H1 (cell line): ENCODE results near the gene HLX. TPM values are rescaled to one million over a fixed set of nuclear protein-coding genes. Genes with fewer than 3 reads are reported as not detected.

Experiments
- CTCF ChIA-PET: fragments of 300-600 bp; sonication (Branson Sonifier 250); formaldehyde crosslinking; loops from one replicate; lab custom pipeline; 2021; ENCODE audit not compliant: partially characterized antibody; lab: Charles Lee
- POLR2A ChIA-PET: fragments of 300-600 bp; sonication (Branson Sonifier 250); formaldehyde crosslinking; loops from one replicate; lab custom pipeline; 2021; ENCODE audit warnings: inconsistent platforms; ENCODE audit not compliant: partially characterized antibody; lab: Charles Lee
- DNase-seq, 2 experiments: peaks; one replicate each; pipeline versions ENCODE4 v3.0.0 to v3.0.0-alpha.2; 2010 to 2022; ENCODE audit warnings: low spot score in 2 of 2, low read depth in 1 of 2, mixed read lengths in 1 of 2
- FAIRE-seq: peaks from 2 replicates; lab custom pipeline; 2011; peaks lifted over from hg19 to GRCh38; lab: Jason Lieb, UNC
- H2AFZ ChIP-seq: 2 replicates; pipeline ENCODE4 v1.8.1; 2012; ENCODE audit warnings: low read length, inconsistent platforms
- H2AK5ac ChIP-seq: 2 replicates; pipeline ENCODE4 v1.6.1; 2013; ENCODE audit warnings: low read depth, low read length
- H2BK120ac ChIP-seq: replicated peaks from 2 replicates; pipeline ENCODE3; 2013; ENCODE audit warnings: low read depth, low read length, inconsistent platforms
- H2BK12ac ChIP-seq: 2 replicates; pipeline ENCODE4 v1.6.1; 2013; ENCODE audit warnings: low read depth, low read length
- H2BK15ac ChIP-seq: 2 replicates; pipeline ENCODE4 v1.6.1; 2013; ENCODE audit warnings: low read length
- H2BK20ac ChIP-seq: 2 replicates; pipeline ENCODE4 v1.6.1; 2013; ENCODE audit warnings: low read length
- H2BK5ac ChIP-seq: 2 replicates; pipeline ENCODE4 v1.6.1; 2013; ENCODE audit warnings: low read depth, low read length
- H3K14ac ChIP-seq: 2 replicates; pipeline ENCODE4 v1.6.1; 2013; ENCODE audit warnings: inconsistent platforms; ENCODE audit not compliant: insufficient read length
- H3K18ac ChIP-seq: 2 replicates; pipeline ENCODE4 v1.6.1; 2013; ENCODE audit warnings: low read length; ENCODE audit errors: extremely low read depth
- H3K23ac ChIP-seq: 2 replicates; pipeline ENCODE4 v1.6.1; 2013; ENCODE audit warnings: inconsistent platforms; ENCODE audit not compliant: insufficient read length
- H3K23me2 ChIP-seq: 2 replicates; pipeline ENCODE4 v1.6.1; 2013; ENCODE audit warnings: low read depth, low read length
- H3K27ac ChIP-seq: 2 replicates; pipeline ENCODE4 v1.6.1; 2011; ENCODE audit warnings: low read depth, low read length, inconsistent platforms
- H3K27me3 ChIP-seq, 4 experiments: replicated peaks in 1 of 4; 1 replicate in 1 of 4; 2 replicates in 3 of 4; pipeline versions ENCODE4 v1.6.1 to v1.8.1; 2011 to 2013; ENCODE audit warnings: low read length in 3 of 4, mild to moderate bottlenecking in 3 of 4, inconsistent platforms in 2 of 4, mixed read lengths in 2 of 4, moderate library complexity in 1 of 4; ENCODE audit not compliant: control insufficient read depth in 3 of 4, insufficient read depth in 3 of 4; ENCODE audit errors: extremely low read depth in 1 of 4
- H3K36me3 ChIP-seq, 4 experiments: 2 replicates each; pipeline versions ENCODE4 v1.6.1 to v1.8.1; 2011 to 2013; ENCODE audit warnings: mild to moderate bottlenecking in 4 of 4, low read length in 3 of 4, moderate library complexity in 2 of 4, control low read depth in 1 of 4, inconsistent platforms in 1 of 4; ENCODE audit not compliant: insufficient read depth in 4 of 4, control insufficient read depth in 2 of 4
- H3K4ac ChIP-seq: replicated peaks from 2 replicates; pipeline ENCODE3; 2013; ENCODE audit warnings: low read length, low read depth, mixed read lengths, inconsistent platforms; ENCODE audit not compliant: insufficient read length
- H3K4me1 ChIP-seq, 4 experiments: replicated peaks in 1 of 4; 1 replicate in 1 of 4; 2 replicates in 3 of 4; pipeline versions ENCODE4 v1.6.1 to v1.8.1; 2011 to 2013; ENCODE audit warnings: low read length in 3 of 4, inconsistent platforms in 2 of 4, mixed read lengths in 1 of 4; ENCODE audit not compliant: insufficient read depth in 4 of 4, control insufficient read depth in 3 of 4
- H3K4me2 ChIP-seq, 2 experiments: 2 replicates each; pipeline versions ENCODE4 v1.6.1 to v1.8.1; 2011 to 2013; ENCODE audit warnings: low read depth in 2 of 2, low read length in 2 of 2, control low read depth in 1 of 2, inconsistent platforms in 1 of 2, mild to moderate bottlenecking in 1 of 2; ENCODE audit not compliant: insufficient read depth in 1 of 2
- H3K4me3 ChIP-seq, 4 experiments: fragments of 200-600, 300-600 bp in 1 of 4; sonication (generic), shearing (Covaris generic), sonication (Bioruptor Twin) in 1 of 4; 2 replicates each; pipeline versions ENCODE4 v1.5.1 to v1.8.1; 2011 to 2016; ENCODE audit warnings: low read length in 4 of 4, low read depth in 3 of 4, control low read depth in 2 of 4, inconsistent platforms in 2 of 4, mild to moderate bottlenecking in 2 of 4, mixed read lengths in 1 of 4, moderate library complexity in 1 of 4; ENCODE audit not compliant: insufficient read depth in 2 of 4; ENCODE audit errors: extremely low read depth in 1 of 4
- H3K56ac ChIP-seq: replicated peaks from 2 replicates; pipeline ENCODE3; 2013; ENCODE audit warnings: low read depth, mild to moderate bottlenecking, mixed read lengths, low read length, inconsistent platforms; ENCODE audit not compliant: insufficient read length
- H3K79me1 ChIP-seq: 2 replicates; pipeline ENCODE4 v1.6.1; 2013; ENCODE audit warnings: low read depth, low read length, control low read depth
- H3K79me2 ChIP-seq, 2 experiments: 2 replicates each; pipeline versions ENCODE4 v1.6.1 to v1.8.1; 2012 to 2013; ENCODE audit warnings: low read length in 2 of 2, mild to moderate bottlenecking in 2 of 2, inconsistent platforms in 1 of 2; ENCODE audit not compliant: insufficient read depth in 2 of 2, control insufficient read depth in 1 of 2
- H3K9ac ChIP-seq, 4 experiments: replicated peaks in 1 of 4; 1 replicate in 1 of 4; 2 replicates in 3 of 4; pipeline versions ENCODE4 v1.6.1 to v1.8.1; 2011 to 2013; ENCODE audit warnings: low read depth in 3 of 4, low read length in 3 of 4, control low read depth in 2 of 4, mild to moderate bottlenecking in 2 of 4, moderate library complexity in 2 of 4, inconsistent platforms in 1 of 4; ENCODE audit errors: extremely low read depth in 1 of 4
- H3K9me3 ChIP-seq, 2 experiments: 2 replicates each; pipeline versions ENCODE4 v1.6.1 to v1.8.1; 2012 to 2013; ENCODE audit warnings: mild to moderate bottlenecking in 2 of 2, moderate library complexity in 2 of 2, control low read depth in 1 of 2, inconsistent platforms in 1 of 2, low read depth in 1 of 2, low read length in 1 of 2, mixed read lengths in 1 of 2; ENCODE audit not compliant: insufficient read depth in 2 of 2
- H4K20me1 ChIP-seq, 2 experiments: replicated peaks in 1 of 2; 2 replicates each; pipeline versions ENCODE3 to v1.8.1; 2011 to 2013; ENCODE audit warnings: inconsistent platforms in 2 of 2, low read length in 2 of 2, mild to moderate bottlenecking in 1 of 2; ENCODE audit not compliant: insufficient read depth in 2 of 2, control insufficient read depth in 1 of 2
- H4K5ac ChIP-seq: 2 replicates; pipeline ENCODE4 v1.6.1; 2013; ENCODE audit warnings: low read length, low read depth, mixed read lengths, inconsistent platforms; ENCODE audit not compliant: insufficient read length
- H4K8ac ChIP-seq: 2 replicates; pipeline ENCODE4 v1.8.0; 2013; ENCODE audit warnings: mild to moderate bottlenecking, moderate library complexity, low read length, inconsistent platforms; ENCODE audit not compliant: insufficient read depth; ENCODE audit errors: extremely low read depth
- H4K91ac ChIP-seq: replicated peaks from 2 replicates; pipeline ENCODE3; 2013; ENCODE audit warnings: low read length, mixed read lengths, inconsistent platforms; ENCODE audit not compliant: insufficient read length
- GTF2F1 ChIP-seq: IDR thresholded peaks from 2 replicates; pipeline ENCODE4 v1.6.1; 2012; ENCODE audit warnings: low read depth, low read length, improper control_type of control experiment, borderline replicate concordance
- KDM4A ChIP-seq: IDR thresholded peaks from one replicate; pipeline ENCODE4 v1.7.1; 2012; ENCODE audit warnings: low read depth, mild to moderate bottlenecking, moderate library complexity, low read length, inconsistent platforms; ENCODE audit not compliant: severe bottlenecking
- RNF2 ChIP-seq: fragments of 200-900, 300-1000 bp; sonication (generic); IDR thresholded peaks from 2 replicates; pipeline ENCODE4 v1.7.1; 2016; ENCODE audit warnings: borderline replicate concordance, low read depth, mild to moderate bottlenecking, antibody characterized with exemption, low read length; ENCODE audit not compliant: poor library complexity, severe bottlenecking; ENCODE audit errors: missing control alignments
- WGBS, 2 experiments: shearing (Covaris generic) in 1 of 2; methylation state at CpG; one replicate each; pipeline versions ENCODE4 v1.1.6 to v1.1.7; 2013 to 2015; ENCODE audit warnings: low lambda C conversion rate in 2 of 2, mixed read lengths in 2 of 2, inconsistent platforms in 1 of 2, low coverage in 1 of 2, missing lambda C conversion rate in 1 of 2; ENCODE audit not compliant: insufficient replicate concordance in 2 of 2, insufficient coverage in 1 of 2, insufficient read length in 1 of 2; ENCODE audit errors: extremely low coverage in 1 of 2, missing lambda C conversion rate in 1 of 2; 5-methylcytosine and 5-hydroxymethylcytosine counted together
- polyA plus RNA-seq, 7 experiments: library from polyadenylated mRNA; depleted of rRNA in 3 of 7; stranded (reverse) in 5 of 7; unstranded in 2 of 7; fragments of >200 nt in 5 of 7; fragments of 200-250 nt in 2 of 7; gene quantifications; 1 replicate in 5 of 7; 2 replicates in 1 of 7; 4 replicates in 1 of 7; pipeline versions ENCODE4 v1.2.1 to v1.2.3, GENCODE V29; 2011 to 2013; ENCODE audit warnings: missing spikeins in 2 of 7, mixed read lengths in 2 of 7
- total RNA-seq: library from RNA; stranded (reverse); fragmentation: NEBNext Ultra II Directional; extraction: Animal tissue kit (Norgen Biotek cat#: 25700); gene quantifications from 2 replicates; pipeline ENCODE4 v1.2.1, GENCODE V29; 2021

HLX gene
- total and polyA plus RNA-seq, 2 of the 8 experiments (the other 6 are each of a cell fraction or from before 2014, with no cell fraction given): 0.11 to 0.30 TPM

DNA sequence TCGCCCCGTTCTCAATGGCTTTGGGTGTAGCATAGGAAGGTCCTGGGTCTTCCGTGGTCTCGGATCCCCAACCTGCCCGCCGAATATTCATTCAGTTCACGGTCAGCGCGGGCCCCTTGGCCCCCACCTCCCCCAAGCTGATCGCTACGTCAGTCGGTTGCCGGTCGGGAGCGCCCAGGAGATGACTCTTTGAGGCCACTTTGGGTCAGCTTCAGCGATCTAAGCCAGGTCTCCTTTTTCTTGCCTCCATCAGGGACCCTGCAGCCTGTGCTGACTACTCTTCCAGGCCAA lies 12.8 kb downstream of the HLX start:
- Histone ChIP-seq H3K14ac (no peak overlapping the region), H4K8ac (peak overlapping the region; percentile 64; the same call in 1 of the 2 replicates), H3K4ac (no peak overlapping the region), H3K27me3 (peaks cover 97 to 100% (median 100%) of the 10 kb centered on the region in 4 experiments), H4K5ac (no peak overlapping the region), H3K4me1 (peaks cover 10 to 48% (median 27%) of the 10 kb centered on the region in 4 experiments), H3K18ac (no peak overlapping the region), H2BK5ac (no peak overlapping the region), H3K23ac (no peak overlapping the region), H2BK12ac (0 out of 2 replicates have a peak overlapping the region, but pooled peaks have one; percentile 9), H3K4me3 (peak overlapping the region in 1 of 4 experiments; percentile 27; a peak in 1 of 8 replicates), H2BK20ac (no peak overlapping the region), H2BK120ac (no peak overlapping the region), H3K36me3 (no peaks in the 10 kb centered on the region), H3K79me1 (no peaks in the 10 kb centered on the region; the same call in 1 of the 2 replicates), H4K91ac (no peak overlapping the region), H2AK5ac (no peak overlapping the region), H3K9ac (no peak overlapping the region), H4K20me1 (peaks cover 32 to 56% of the 10 kb centered on the region in 2 experiments), H3K27ac (no peak overlapping the region), H3K9me3 (no peaks in the 10 kb centered on the region), H2AFZ (no peak overlapping the region), H3K4me2 (peak overlapping the region; percentile 44 to 51), H3K56ac (no peak overlapping the region), H3K79me2 (no peaks in the 10 kb centered on the region), H3K23me2 (no peaks in the 10 kb centered on the region; the same call in none of the 2 replicates), H2BK15ac (no peak overlapping the region)
- FAIRE-seq: no peak
- WGBS, 2 experiments: 6% methylated on average over 15 of the region's 16 CpGs; no CpG with 5 or more reads in 1 of the 2 experiments
- DNase-seq: no peak
- POLR2A ChIA-PET: interaction anchor here (1.5 kb wide), 1 partner anchor 10 kb away, joined by 3 read pairs; no protein-coding TSS in a partner anchor
- CTCF ChIA-PET: interaction anchor here (1.3 to 4.8 kb wide), 3 partner anchors 10 to 81 kb away, joined by 4 to 32 read pairs (median 5); no protein-coding TSS in a partner anchor
- TF ChIP-seq KDM4A (peak; percentile 1), GTF2F1 (no peak), RNF2 (peak; percentile 37)
